OCI-LY3 (cell line): Measurements from ENCODE around the gene SLC26A1.

Experiments used
- H2AFZ ChIP-seq: fragments of 200-600, 300-600 bp; shearing (Covaris generic); 2 replicates; pipeline ENCODE4 v1.6.0; 2014; ENCODE audit warnings: antibody characterized with exemption, low read depth, low read length
- H3K27ac ChIP-seq: fragments of 200-600, 300-600 bp; sonication (generic); 2 replicates; pipeline ENCODE4 v1.5.1; 2014; ENCODE audit warnings: mild to moderate bottlenecking, low read length, moderate library complexity, mixed read lengths
- H3K27me3 ChIP-seq: fragments of 200-600, 300-600 bp; sonication (generic); 2 replicates; pipeline ENCODE4 v1.6.1; 2014; ENCODE audit warnings: low read depth, low read length, mixed read lengths
- H3K36me3 ChIP-seq: fragments of 200-600, 300-600 bp; sonication (generic); replicated peaks from 2 replicates; pipeline ENCODE3; 2014; ENCODE audit warnings: low read depth, low read length, mixed read lengths
- H3K4me1 ChIP-seq: fragments of 300-600, 200-600 bp; sonication (generic); 2 replicates; pipeline ENCODE4 v1.6.1; 2014; ENCODE audit warnings: low read length, mixed read lengths
- H3K4me2 ChIP-seq: fragments of 200-600, 300-600 bp; sonication (generic); 2 replicates; pipeline ENCODE4 v1.6.1; 2014; ENCODE audit warnings: low read length, mixed read lengths
- H3K4me3 ChIP-seq: fragments of 300-600, 200-600 bp; sonication (generic); 2 replicates; pipeline ENCODE4 v1.5.1; 2014; ENCODE audit warnings: antibody characterized with exemption, mild to moderate bottlenecking, low read length, moderate library complexity
- H3K79me2 ChIP-seq: fragments of 300-600, 200-600 bp; shearing (Covaris generic); 2 replicates; pipeline ENCODE4 v1.6.1; 2014; ENCODE audit warnings: mild to moderate bottlenecking, low read length, mixed read lengths
- H3K9ac ChIP-seq: fragments of 300-600, 200-600 bp; shearing (Covaris generic); 2 replicates; pipeline ENCODE4 v1.6.0; 2014; ENCODE audit warnings: mild to moderate bottlenecking, low read length, moderate library complexity
- H3K9me3 ChIP-seq: fragments of 200-600, 300-600 bp; shearing (Covaris generic); 2 replicates; pipeline ENCODE4 v1.6.1; 2014; ENCODE audit warnings: low read length, mixed read lengths; ENCODE audit not compliant: insufficient read depth
- H4K20me1 ChIP-seq: fragments of 200-600, 300-600 bp; sonication (generic); 2 replicates; pipeline ENCODE4 v1.6.1; 2016; ENCODE audit warnings: low read length, mixed read lengths; ENCODE audit not compliant: insufficient read depth
- EZH2phosphoT487 ChIP-seq: fragments of 200-600 bp; shearing (Covaris generic); IDR thresholded peaks from 2 replicates; pipeline ENCODE4 v1.6.1; 2018; ENCODE audit warnings: antibody characterized with exemption, mixed run types, low read depth
- TF ChIP-seq, protein P1 (sequence below): fragments of 200-600, 300-600 bp; sonication (generic); IDR thresholded peaks from 2 replicates; pipeline ENCODE4 v1.5.1; 2014; ENCODE audit warnings: antibody characterized with exemption, low read length, low read depth

Gene SLC26A1, protein sequence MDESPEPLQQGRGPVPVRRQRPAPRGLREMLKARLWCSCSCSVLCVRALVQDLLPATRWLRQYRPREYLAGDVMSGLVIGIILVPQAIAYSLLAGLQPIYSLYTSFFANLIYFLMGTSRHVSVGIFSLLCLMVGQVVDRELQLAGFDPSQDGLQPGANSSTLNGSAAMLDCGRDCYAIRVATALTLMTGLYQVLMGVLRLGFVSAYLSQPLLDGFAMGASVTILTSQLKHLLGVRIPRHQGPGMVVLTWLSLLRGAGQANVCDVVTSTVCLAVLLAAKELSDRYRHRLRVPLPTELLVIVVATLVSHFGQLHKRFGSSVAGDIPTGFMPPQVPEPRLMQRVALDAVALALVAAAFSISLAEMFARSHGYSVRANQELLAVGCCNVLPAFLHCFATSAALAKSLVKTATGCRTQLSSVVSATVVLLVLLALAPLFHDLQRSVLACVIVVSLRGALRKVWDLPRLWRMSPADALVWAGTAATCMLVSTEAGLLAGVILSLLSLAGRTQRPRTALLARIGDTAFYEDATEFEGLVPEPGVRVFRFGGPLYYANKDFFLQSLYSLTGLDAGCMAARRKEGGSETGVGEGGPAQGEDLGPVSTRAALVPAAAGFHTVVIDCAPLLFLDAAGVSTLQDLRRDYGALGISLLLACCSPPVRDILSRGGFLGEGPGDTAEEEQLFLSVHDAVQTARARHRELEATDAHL

DNA sequence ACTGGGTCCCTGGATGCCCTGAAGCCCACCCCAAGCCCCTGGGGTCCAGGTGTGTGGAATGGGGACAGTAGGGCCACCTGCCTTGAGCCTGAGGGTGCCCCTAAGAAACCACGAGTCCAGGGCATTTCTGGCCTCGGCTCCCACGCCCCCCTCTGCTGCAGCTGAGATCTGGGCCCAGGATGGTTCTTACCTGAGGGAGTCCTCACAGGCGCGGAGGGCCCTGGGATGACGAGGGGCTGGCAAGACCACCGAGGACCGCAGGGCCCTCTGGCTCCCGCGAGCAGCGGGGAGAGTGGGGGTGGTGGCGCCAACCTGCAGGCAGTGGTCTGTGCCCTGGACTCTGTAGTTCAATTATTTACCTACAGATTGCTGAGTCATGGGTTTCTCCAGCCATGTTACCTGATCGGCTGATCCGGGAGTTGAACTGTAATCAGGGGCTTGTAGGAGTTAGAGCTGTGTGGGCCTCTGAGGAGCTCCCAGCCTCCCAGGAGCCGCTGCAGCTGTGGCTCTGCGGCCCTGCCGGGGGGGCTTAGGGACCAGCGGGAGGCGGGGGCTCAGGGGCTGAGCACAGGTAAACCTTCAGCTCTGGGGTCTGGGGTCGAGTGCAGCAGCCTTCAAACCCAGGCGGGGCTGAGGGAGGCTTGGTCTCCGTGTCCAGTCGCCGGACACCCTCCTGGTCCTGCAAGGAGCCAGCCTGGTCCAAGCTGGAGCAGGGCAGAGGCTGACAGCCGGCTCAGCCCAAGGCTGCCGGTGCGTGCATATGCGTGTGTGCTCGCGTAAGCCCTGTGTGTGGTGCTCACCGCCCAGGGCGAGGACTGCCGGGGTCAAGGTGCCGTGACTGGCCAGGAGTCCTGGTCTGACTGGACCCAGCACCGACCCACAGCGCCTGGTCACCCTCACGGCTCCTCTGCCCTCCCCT is at the start of gene SLC26A1:
Gene SLC26A1, minus strand, starts transcription at position 294 of the 919 bp plus-strand sequence. CDS start 1,701 bp downstream, outside the sequence.
- Histone ChIP-seq H4K20me1 (no peaks in the 10 kb centered on the region), H3K4me3 (peak within 1 kb of the TSS; percentile 73), H2AFZ (peak within 1 kb of the TSS; percentile 91)

DNA sequence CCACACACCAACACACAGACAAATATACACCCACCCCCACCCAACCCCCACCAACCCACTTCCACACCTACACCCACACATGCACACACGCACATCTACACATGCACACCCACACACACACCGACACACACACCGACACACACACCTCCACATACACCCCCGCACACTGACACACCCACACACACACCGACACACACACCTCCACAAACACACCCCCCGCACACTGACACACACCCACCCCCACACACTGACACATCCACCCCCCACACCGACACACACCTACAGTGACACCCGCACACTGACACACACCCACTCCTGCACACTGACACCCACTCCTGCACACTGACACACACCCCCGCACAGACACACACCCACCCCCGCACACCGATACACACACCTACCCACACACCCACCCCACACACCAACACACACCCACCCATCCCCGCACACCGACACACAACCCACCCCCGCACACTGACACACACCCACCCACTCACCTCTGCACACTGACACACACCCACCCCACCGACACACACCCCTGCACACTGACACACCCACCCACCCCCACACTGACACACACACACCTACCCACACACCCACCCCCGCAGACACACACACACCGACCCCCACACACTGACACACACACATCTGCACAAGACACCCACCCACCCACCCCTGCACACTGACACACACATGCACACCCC is 49.3 kb upstream of the SLC26A1 start:
- no peaks in the 10 kb centered on the region for H3K4me1 ChIP-seq
- no peak overlapping the region for H3K4me2 ChIP-seq
- no peaks in the 10 kb centered on the region for H3K79me2 ChIP-seq

More for the DNA sequence above, at the start of gene SLC26A1:
- no peaks in the 10 kb centered on the region for H3K79me2 ChIP-seq
- peak within 1 kb of the TSS; percentile 98 for H3K4me2 ChIP-seq
- peaks cover 15% of the 10 kb centered on the region for H3K27me3 ChIP-seq
- H3K4me1 ChIP-seq = peaks cover 13% of the 10 kb centered on the region
- no peaks in the 10 kb centered on the region for H3K9me3 ChIP-seq
- H3K36me3 ChIP-seq = no peaks in the 10 kb centered on the region
- peak within 1 kb of the TSS; percentile 35 for H3K27ac ChIP-seq
- TF ChIP-seq EZH2phosphoT487 = no peak
- TF ChIP-seq, protein P1, sequence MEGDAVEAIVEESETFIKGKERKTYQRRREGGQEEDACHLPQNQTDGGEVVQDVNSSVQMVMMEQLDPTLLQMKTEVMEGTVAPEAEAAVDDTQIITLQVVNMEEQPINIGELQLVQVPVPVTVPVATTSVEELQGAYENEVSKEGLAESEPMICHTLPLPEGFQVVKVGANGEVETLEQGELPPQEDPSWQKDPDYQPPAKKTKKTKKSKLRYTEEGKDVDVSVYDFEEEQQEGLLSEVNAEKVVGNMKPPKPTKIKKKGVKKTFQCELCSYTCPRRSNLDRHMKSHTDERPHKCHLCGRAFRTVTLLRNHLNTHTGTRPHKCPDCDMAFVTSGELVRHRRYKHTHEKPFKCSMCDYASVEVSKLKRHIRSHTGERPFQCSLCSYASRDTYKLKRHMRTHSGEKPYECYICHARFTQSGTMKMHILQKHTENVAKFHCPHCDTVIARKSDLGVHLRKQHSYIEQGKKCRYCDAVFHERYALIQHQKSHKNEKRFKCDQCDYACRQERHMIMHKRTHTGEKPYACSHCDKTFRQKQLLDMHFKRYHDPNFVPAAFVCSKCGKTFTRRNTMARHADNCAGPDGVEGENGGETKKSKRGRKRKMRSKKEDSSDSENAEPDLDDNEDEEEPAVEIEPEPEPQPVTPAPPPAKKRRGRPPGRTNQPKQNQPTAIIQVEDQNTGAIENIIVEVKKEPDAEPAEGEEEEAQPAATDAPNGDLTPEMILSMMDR = no peak
- H3K9ac ChIP-seq = peak within 1 kb of the TSS; percentile 72

DNA sequence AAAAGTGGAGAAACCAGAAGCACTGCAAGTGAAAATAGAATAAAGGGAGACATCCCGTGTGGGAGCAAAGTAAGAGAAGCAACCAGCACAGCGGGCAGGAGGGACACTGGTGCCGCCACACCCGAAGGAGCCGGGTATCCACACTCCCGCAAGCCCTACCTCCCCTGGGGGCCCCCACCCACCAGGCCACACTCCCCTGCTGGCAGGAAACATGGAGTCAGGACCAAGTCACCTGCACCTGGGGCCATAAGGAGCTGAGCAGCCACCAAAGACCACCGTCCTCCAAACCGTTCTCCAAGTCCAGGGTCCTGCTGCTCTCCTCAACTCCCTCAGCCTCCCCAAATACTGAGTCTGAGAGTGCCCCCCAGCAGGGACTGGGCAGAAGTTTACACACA is 48.7 kb upstream of the SLC26A1 start:
- Histone ChIP-seq H3K4me1 (no peaks in the 10 kb centered on the region), H3K4me2 (no peak overlapping the region), H3K27me3 (no peaks in the 10 kb centered on the region), H3K27ac (no peak overlapping the region), H3K36me3 (no peaks in the 10 kb centered on the region), H2AFZ (no peak overlapping the region), H3K9ac (no peak overlapping the region), H3K9me3 (no peaks in the 10 kb centered on the region), H3K79me2 (no peaks in the 10 kb centered on the region), H3K4me3 (no peak overlapping the region), H4K20me1 (no peaks in the 10 kb centered on the region)
- TF ChIP-seq, protein P1 = no peak
- TF ChIP-seq EZH2phosphoT487 = no peak

More for the DNA sequence above, 49.3 kb upstream of the SLC26A1 start:
- H3K9ac ChIP-seq = no peak overlapping the region
- no peak overlapping the region for H2AFZ ChIP-seq
- H3K9me3 ChIP-seq = no peaks in the 10 kb centered on the region
- no peak overlapping the region for H3K4me3 ChIP-seq
- H3K27ac ChIP-seq = no peak overlapping the region
- H3K27me3 ChIP-seq = no peaks in the 10 kb centered on the region
- no peaks in the 10 kb centered on the region for H3K36me3 ChIP-seq
- no peaks in the 10 kb centered on the region for H4K20me1 ChIP-seq
- TF ChIP-seq, protein P1 = no peak
- no peak for TF ChIP-seq EZH2phosphoT487
